SKM-1 (cell line): ENCODE measurements around the gene SPPL2B.

Experiments used
- DNase-seq: peaks from one replicate; lab custom pipeline; 2025; ENCODE audit not compliant: unreplicated experiment; lab: John Stamatoyannopoulos, UW

Gene SPPL2B

GRCh38 chr19:2353159-2353886 is 24.8 kb downstream of the SPPL2B start:
- DNase-seq: no peak

GRCh38 chr19:2353887-2354592 is 25.6 kb downstream of the SPPL2B start:
- DNase-seq: no peak

DNA sequence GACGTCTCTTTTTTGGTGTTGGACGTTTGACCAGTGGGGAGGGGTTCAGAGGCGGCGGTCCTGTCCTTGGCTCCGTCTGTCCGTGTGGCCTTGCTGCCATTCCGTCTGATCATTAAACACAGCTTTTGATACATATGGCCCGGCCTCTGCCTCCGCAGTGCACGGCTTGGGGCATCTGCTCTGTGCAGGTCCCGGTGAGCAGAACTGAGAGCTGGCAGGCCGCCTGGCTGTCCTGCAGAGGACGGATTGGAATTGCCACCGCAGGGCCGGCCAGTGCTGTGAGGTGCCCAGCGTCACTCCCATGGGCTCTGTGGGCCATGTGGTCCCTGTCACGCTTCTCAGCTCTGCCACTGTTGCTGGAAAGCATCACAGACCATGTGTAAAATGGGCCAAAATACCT is 26.2 kb downstream of the SPPL2B start:
- DNase-seq: no peak

DNA sequence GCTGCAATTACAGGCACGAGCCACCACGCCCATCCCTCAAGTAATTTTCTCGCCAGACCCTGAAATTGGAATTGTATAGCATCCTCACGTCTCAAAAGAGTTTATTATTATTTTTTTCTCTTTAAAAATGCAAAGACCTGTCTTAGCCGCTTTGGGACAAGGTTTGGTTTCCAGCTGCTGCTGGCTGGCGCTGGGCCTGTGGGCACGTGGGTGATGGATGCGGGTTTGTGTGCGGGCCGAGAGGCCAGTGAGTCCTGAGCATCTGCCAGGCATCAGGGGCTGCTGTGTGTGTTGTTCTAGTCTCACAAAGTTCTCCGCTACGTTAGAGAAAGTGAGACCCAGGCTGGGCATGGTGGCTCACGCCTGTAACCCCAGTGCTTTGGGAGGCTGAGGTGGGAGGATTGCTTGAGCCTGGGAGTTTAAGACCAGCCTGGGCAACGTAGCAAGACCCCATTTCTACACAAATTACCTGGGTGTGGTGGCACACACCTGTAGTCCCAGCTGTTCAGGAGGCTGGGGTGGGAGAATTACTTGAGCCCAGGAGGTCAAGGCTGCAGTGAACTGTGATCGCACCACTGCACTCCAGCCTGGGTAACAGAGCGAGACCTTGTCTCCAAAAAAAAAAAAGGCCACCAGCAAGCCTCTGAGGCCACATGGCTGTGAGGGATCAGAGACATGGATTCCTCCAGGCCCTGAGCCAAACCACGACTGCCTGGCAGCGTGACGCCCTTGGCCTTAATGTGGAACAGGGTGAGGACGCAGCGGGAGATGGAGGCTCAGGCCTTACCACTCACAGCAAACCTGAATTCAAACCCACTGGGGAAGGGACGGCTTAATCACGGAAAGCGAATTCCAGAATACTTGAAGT is 26.9 kb downstream of the SPPL2B start:
- DNase-seq: no peak

DNA sequence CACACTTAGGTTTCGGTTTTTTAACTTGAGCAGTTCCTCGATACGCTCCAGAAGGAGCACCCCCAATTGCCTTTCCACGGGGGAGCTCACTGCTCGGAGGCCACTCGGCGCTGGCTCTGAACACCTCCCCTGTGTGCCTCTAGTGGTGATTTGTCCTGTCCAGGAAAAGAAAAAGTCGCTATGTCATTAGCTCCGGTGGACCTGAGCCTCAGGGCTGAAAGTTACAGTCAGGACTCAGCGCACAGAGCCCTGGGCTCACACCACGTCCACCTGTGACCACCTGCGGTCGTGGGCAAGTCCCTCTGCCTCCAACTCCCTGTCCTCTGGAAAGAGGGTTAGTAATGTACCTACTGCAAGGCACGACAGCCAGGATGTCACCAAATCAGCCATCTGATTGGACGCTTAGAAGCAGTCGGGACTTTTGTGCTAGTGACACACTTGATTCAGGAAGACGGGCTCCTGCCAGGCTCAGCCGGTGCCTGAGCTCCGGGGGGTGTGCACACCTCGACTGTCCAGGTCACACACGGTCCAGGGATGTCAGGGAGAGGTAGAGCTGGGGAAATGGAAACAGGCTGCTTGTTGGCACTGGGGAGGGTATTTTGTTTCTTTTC is 27.7 kb downstream of the SPPL2B start:
- DNase-seq: no peak

GRCh38 chr19:2357279-2358206 is 29.1 kb downstream of the SPPL2B start:
- no peak for DNase-seq

DNA sequence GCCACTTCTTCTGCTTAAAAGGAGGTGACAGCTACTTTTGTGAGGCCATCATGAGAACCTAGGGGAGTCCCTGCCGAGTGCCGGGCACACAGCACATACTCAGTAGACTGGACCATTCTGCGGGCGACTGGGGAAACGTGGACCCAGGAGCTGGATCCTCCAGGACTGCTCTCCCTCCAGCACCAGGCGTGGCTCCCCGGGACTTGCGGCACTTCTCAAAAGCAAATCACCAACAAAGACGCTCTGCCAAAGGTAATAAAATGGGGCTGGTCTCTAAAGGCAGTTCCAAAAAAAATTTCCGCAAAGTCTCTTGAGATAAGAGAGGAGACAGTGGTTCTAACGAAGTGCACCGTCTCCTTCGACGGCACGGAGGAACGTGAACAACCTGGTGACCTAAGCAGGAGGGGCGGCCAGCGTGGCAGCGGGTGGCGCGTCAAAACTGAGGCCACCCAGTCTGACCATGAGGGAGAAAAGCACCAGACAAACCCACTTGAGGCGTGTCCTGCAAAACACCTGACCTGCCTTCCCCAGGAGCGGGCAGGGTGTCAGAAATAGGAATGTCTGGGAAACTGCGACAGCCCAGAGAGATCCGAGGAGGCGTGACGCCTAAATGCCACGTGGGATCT is 30.2 kb downstream of the SPPL2B start:
- no peak for DNase-seq

GRCh38 chr19:2359992-2360685 is 31.7 kb downstream of the SPPL2B start, which contains the start of gene TMPRSS9:
Gene TMPRSS9, plus strand, starts transcription at chr19:2360265. Its CDS starts 29,521 bp downstream, at chr19:2389786.
- no peak for DNase-seq

DNA sequence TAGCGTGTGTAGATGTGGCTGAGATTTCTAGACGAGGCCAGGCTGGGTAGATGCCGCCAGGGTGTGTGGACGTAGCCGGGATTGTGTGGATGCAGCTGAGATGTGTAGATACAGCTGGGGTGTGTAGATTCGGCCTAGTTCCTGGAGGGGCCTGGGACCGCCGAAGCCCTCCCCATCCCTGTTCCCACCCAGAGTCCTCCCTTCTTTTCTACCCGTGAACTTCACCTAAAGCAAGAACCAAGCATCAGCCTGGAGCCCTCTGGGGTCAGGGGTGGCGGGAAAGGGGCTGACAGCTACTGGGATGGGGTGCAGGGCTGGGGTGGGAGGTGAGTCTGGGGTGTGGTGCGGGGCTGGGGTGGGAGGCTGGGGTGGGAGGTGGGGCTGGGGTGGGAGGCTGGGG is 32.3 kb downstream of the SPPL2B start:
- no peak for DNase-seq

GRCh38 chr19:2361246-2362045 is 33.0 kb downstream of the SPPL2B start:
- no peak for DNase-seq

DNA sequence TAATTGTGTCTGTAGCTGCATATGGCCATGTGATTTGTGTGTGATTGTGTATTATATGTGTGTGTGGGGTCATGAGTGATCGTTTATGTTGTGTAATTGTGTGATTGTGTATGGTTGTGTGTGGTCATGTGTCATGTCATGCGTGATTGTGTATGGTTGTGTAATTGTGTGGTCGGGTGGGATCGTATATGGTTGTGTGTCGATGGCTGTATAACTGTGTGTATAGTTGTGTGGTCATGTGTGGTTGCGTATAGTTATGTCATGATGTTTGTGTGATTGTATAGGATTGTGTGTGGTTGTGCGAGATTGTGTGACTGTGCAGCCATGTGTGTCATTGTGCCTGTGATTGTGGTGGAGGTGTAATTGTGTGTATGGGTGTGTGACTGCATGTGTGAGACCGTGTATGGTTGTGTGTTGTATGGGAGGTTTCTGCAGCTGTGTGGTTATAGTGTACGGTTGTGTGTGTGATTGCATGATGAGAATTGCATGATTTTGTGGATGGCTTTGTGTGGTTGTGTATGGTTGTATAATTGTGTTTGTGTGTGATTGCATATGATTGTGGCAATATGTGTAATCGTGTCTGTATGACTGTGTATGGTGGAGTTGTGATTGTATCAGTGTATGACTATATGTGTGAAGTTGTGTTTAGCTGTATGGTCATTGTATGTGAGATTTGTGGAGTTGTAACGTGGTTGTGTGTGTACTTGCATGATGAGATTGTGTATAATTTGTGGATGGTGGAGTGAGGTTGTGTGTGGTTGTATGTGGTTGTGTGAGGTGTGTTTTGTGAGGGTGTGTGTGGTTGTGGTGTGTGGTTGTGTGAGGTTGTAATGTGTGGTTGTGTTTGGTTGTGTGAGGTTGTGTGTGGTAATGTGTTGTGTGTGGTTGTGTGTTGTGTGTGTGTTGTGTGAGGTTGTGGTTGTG is 33.8 kb downstream of the SPPL2B start:
- no peak for DNase-seq

- DNase-seq: no peak
Measured at GRCh38 chr19:2362970-2363300, 34.5 kb downstream of the SPPL2B start.

DNA sequence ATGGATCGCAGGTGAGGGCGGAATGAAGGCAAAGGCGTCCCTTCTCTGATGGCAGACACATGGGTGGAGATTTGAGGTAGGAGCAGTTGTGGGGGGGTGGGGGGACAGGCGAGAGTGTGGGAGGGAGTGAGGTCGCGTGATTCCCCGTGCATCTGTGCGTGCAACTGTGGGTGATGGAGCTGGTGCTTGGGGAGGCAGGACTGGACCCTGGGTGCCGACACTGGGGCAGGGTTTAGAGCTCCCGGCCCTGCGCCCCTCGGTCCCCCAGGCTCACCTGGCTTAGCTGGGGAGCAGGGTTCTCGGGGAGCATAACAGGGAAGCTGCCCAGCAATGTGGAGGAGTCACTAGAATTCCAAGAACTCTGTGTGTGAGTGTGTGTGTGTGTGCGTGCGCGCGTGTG is 34.9 kb downstream of the SPPL2B start:
- no peak for DNase-seq

DNA sequence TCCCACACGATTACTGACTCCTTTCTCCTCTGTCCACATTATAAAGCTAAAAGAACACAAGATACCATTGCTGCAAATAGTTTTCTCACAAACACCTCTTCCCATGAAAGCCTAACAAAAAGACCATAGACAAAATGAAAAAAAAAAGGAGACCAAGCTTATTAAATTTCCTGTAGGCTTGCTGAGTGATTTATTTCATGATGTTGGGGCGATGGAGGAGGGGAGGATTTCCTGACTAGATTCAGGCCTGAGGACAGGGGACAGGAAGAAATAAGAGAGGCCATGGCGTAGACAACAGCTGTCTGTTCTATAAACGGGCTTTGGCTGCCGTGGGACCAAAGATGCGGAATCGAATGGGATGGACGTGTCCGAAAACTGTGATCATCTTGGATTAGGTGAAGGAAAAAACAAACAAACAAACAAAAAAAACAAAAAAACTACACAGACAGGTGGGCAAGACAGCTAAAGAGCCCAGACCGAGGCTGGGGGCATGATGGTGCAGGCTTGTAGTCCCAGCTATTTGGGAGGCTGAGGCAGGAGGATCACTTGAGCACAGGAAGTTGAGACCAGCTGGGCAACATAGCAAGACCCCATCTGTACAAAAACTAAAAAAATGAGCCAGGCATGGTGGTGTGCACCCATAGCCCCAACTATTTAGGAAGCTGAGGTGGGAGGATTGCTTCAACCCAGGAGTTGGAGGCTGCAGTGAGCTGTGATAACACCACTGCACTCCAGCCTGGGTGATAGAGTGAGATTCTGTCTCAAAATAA is 36.9 kb downstream of the SPPL2B start:
- no peak for DNase-seq

GRCh38 chr19:2371656-2372055 is 43.2 kb downstream of the SPPL2B start:
- no peak for DNase-seq

GRCh38 chr19:2372076-2372612 is 43.7 kb downstream of the SPPL2B start:
- DNase-seq: no peak
